HepG2 (cell line): ENCODE results near the gene LRRC8C. TPM values are rescaled to one million over a fixed set of nuclear protein-coding genes. Genes with fewer than 3 reads are reported as not detected.

ENCODE experiments used
- ATAC-seq: fragments of 200-7000 bp; cut with Tn5 transposase; 3 replicates; pipeline ENCODE4 v1.9.1; 2020; ENCODE audit warnings: mild to moderate bottlenecking, moderate library complexity
- BruUV-seq: library from RNA; stranded (reverse); fragments of 400-500 nt; replicated peaks from 2 replicates; lab custom pipeline; 2021; lab: Mats Ljungman, UMichigan
- CTCF ChIA-PET: fragments of 300-600 bp; formaldehyde crosslinking; extraction: SDS; loops from one replicate; lab custom pipeline; 2021; ENCODE audit warnings: low total read pairs, inconsistent platforms, low intra/inter-chr PET ratio; lab: Yijun Ruan, JAX
- POLR2A ChIA-PET: fragments of 350-600 bp; sonication (Branson Sonifier 250); formaldehyde crosslinking; loops from one replicate; lab custom pipeline; 2020; ENCODE audit warnings: antibody characterized with exemption, inconsistent platforms; lab: Yijun Ruan, JAX
- DNase-seq: peaks from one replicate; pipeline ENCODE4 v3.0.0-alpha.2; 2015; ENCODE audit warnings: low spot score
- FAIRE-seq: peaks from 3 replicates; lab custom pipeline; 2011; peaks lifted over from hg19 to GRCh38; lab: Jason Lieb, UNC
- H2AFZ ChIP-seq: one replicate; pipeline ENCODE4 v1.6.1; 2011; ENCODE audit warnings: low read length, inconsistent platforms
- H3K27ac ChIP-seq: fragments of 300-600 bp; 3 replicates; pipeline ENCODE4 v1.8.0; 2011; ENCODE audit warnings: mixed run types, mild to moderate bottlenecking, mixed read lengths, low read length, inconsistent platforms; ENCODE audit not compliant: insufficient read depth; ENCODE audit errors: extremely low read length
- H3K27me3 ChIP-seq, 2 experiments: fragments of 200-600 bp in 1 of 2; 2 replicates in 1 of 2; 3 replicates in 1 of 2; pipeline versions ENCODE4 v1.6.0 to v1.8.0; 2011; ENCODE audit warnings: low read length in 2 of 2, mild to moderate bottlenecking in 2 of 2, moderate library complexity in 2 of 2, inconsistent platforms in 1 of 2; ENCODE audit not compliant: insufficient read depth in 2 of 2, control insufficient read depth in 1 of 2
- H3K36me3 ChIP-seq, 2 experiments: fragments of 200-600 bp in 1 of 2; replicated peaks in 1 of 2; 2 replicates in 1 of 2; 3 replicates in 1 of 2; pipeline versions ENCODE4 v1.5.1 to v1.8.0; 2011; ENCODE audit warnings: low read length in 2 of 2, inconsistent platforms in 1 of 2; ENCODE audit not compliant: insufficient read depth in 2 of 2, control insufficient read depth in 1 of 2
- H3K4me1 ChIP-seq: 2 replicates; pipeline ENCODE4 v1.5.1; 2012; ENCODE audit warnings: low read length, inconsistent platforms; ENCODE audit not compliant: insufficient read depth
- H3K4me2 ChIP-seq: 2 replicates; pipeline ENCODE4 v1.6.0; 2011; ENCODE audit warnings: low read depth, low read length, inconsistent platforms
- H3K4me3 ChIP-seq, 3 experiments: fragments of 200-600 bp in 1 of 3; sonication (generic), shearing (Covaris generic) in 1 of 3; replicated peaks in 1 of 3; 2 replicates each; pipeline ENCODE4 v1.5.1; 2011 to 2016; ENCODE audit warnings: low read length in 3 of 3, inconsistent platforms in 2 of 3, low read depth in 2 of 3, mild to moderate bottlenecking in 2 of 3, control low read depth in 1 of 3, mixed read lengths in 1 of 3; ENCODE audit not compliant: insufficient read depth in 1 of 3
- H3K79me2 ChIP-seq: one replicate; pipeline ENCODE4 v1.6.1; 2011; ENCODE audit warnings: low read length, inconsistent platforms; ENCODE audit not compliant: insufficient read depth
- H3K9ac ChIP-seq: 2 replicates; pipeline ENCODE4 v1.6.0; 2011; ENCODE audit warnings: mild to moderate bottlenecking, low read depth, low read length, inconsistent platforms; ENCODE audit not compliant: insufficient read depth
- H3K9me3 ChIP-seq: 2 replicates; pipeline ENCODE4 v1.5.1; 2012; ENCODE audit warnings: mild to moderate bottlenecking, low read length
- H4K20me1 ChIP-seq: 2 replicates; pipeline ENCODE4 v1.6.0; 2011; ENCODE audit warnings: inconsistent platforms, mild to moderate bottlenecking, low read length, moderate library complexity; ENCODE audit not compliant: insufficient read depth
- HMG20A ChIP-seq: IDR thresholded peaks from 2 replicates; pipeline ENCODE4 v1.6.1; 2016; ENCODE audit warnings: borderline replicate concordance
- HOXA5 ChIP-seq: sonication (generic); formaldehyde crosslinking; IDR thresholded peaks from 2 replicates; pipeline ENCODE4 v1.4.0; 2020; ENCODE audit warnings: missing genetic modification reagents
- NRL ChIP-seq: sonication (generic); formaldehyde crosslinking; IDR thresholded peaks from 2 replicates; pipeline ENCODE4 v1.5.0; 2020; ENCODE audit warnings: missing genetic modification reagents, mild to moderate bottlenecking, moderate library complexity, borderline replicate concordance
- REL ChIP-seq: sonication (generic); formaldehyde crosslinking; conservative IDR thresholded peaks from 2 replicates; pipeline ENCODE4 v1.8.0; 2022; ENCODE audit warnings: mild to moderate bottlenecking, missing genetic modification reagents, moderate library complexity
- SOX6 ChIP-seq, 2 experiments: fragments of 450-650 bp in 1 of 2; sonication (generic) in 1 of 2; formaldehyde crosslinking in 1 of 2; IDR thresholded peaks; 2 replicates each; pipeline versions ENCODE4 v1.4.0 to v1.6.1; 2017 to 2020; ENCODE audit warnings: antibody characterized with exemption in 1 of 2, mild to moderate bottlenecking in 1 of 2, missing genetic modification reagents in 1 of 2
- STAG1 ChIP-seq: sonication (generic); formaldehyde crosslinking; IDR thresholded peaks from 2 replicates; pipeline ENCODE4 v1.4.0; 2020; ENCODE audit warnings: missing genetic modification reagents
- U2AF2 ChIP-seq: fragments of 200-400 bp; formaldehyde crosslinking; IDR thresholded peaks from 2 replicates; pipeline ENCODE4 v1.6.1; 2017; ENCODE audit warnings: low read depth, mild to moderate bottlenecking, low read length
- ZFP90 ChIP-seq: sonication (generic); formaldehyde crosslinking; IDR thresholded peaks from 2 replicates; pipeline ENCODE4 v1.8.0; 2022; ENCODE audit warnings: missing genetic modification reagents, mild to moderate bottlenecking, inconsistent platforms, borderline replicate concordance
- ZNF329 ChIP-seq: sonication (generic); formaldehyde crosslinking; IDR thresholded peaks from 2 replicates; pipeline ENCODE4 v1.9.0; 2021; ENCODE audit warnings: low read depth, mild to moderate bottlenecking, missing genetic modification reagents
- ZNF563 ChIP-seq: sonication (generic); formaldehyde crosslinking; IDR thresholded peaks from 2 replicates; pipeline ENCODE4 v1.8.0; 2022; ENCODE audit warnings: mild to moderate bottlenecking, moderate library complexity, missing genetic modification reagents
- WGBS: methylation state at CpG from one replicate; pipeline ENCODE4 v1.1.6; 2017; ENCODE audit warnings: low lambda C conversion rate; 5-methylcytosine and 5-hydroxymethylcytosine counted together
- in situ Hi-C: cut with HindIII; loops from 2 replicates; pipeline ENCODE4 v1.10.0; 2017; ENCODE audit warnings: low pct_unique_long_range_greater_than_20kb; ENCODE audit not compliant: extremely low pct_ligation_motif_present
- intact Hi-C: fragments of 100-400 bp; cut with micrococcal nuclease; formaldehyde crosslinking; loops from one replicate; pipeline ENCODE4 v1.10.0; 2022; ENCODE audit not compliant: unreplicated experiment
- polyA plus RNA-seq, 8 experiments: library from polyadenylated mRNA; depleted of rRNA in 3 of 8; stranded (reverse) in 7 of 8; unstranded in 1 of 8; fragments of >200 nt; fragmentation: Illumina TruSeq in 4 of 8; extraction: Trizol in 4 of 8; gene quantifications; 2 replicates each; pipeline versions ENCODE4 v1.2.1 to v1.2.3, GENCODE V29; 2011 to 2016; ENCODE audit warnings: low read depth in 4 of 8, missing spikeins in 1 of 8, mixed read lengths in 1 of 8; ENCODE audit not compliant: insufficient read depth in 1 of 8
- total RNA-seq, 5 experiments: library from RNA; depleted of rRNA; stranded (reverse); fragments of >200 nt; fragmentation: Illumina TruSeq; extraction: Trizol; gene quantifications; 2 replicates each; pipeline ENCODE4 v1.2.3, GENCODE V29; 2016; ENCODE audit warnings: low read depth in 1 of 5
- TF ChIP-seq, protein P1 (sequence below): sonication (generic); formaldehyde crosslinking; IDR thresholded peaks from 2 replicates; pipeline ENCODE4 v1.5.0; 2020; ENCODE audit warnings: mild to moderate bottlenecking, missing genetic modification reagents, moderate library complexity

The LRRC8C gene
- total and polyA plus RNA-seq, 2 of the 13 experiments (the other 11 are each of a cell fraction or from before 2014, with no cell fraction given), result 0.22 to 0.32 TPM

DNA sequence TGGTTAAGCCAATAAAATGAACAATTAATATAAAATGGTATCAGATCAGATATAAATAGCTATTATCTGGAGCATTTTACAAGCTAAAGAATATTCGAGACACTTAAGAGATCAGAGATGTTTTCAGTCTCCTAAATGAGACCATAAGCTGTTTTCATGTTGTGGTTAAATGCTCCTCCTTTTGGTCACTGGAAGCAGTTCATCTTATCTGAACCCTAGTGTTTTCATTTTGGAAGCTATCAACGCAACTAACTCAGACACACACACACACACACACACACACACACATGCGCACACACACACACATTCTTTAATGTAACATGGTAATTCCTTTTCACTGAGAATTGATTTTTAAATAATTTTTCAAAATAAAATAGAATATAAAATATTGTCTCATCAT lies 10.0 kb upstream of the LRRC8C start:
- H3K36me3 ChIP-seq, result no peaks in the 10 kb centered on the region
- no peak overlapping the region for H3K4me2 ChIP-seq
- H3K9ac ChIP-seq, result no peak overlapping the region
- DNase-seq (no peak), ATAC-seq (no peak), FAIRE-seq (no peak)
- no TSS peak for BruUV-seq
- no peaks in the 10 kb centered on the region for H3K9me3 ChIP-seq
- no peaks in the 10 kb centered on the region for H3K79me2 ChIP-seq
- H3K27me3 ChIP-seq, result no peaks in the 10 kb centered on the region
- 38% methylated on average over 3 of the region's 3 CpGs for WGBS
- H3K4me3 ChIP-seq, result no peak overlapping the region
- in situ Hi-C loops, result no loop called here
- H3K4me1 ChIP-seq, result peaks cover 8% of the 10 kb centered on the region; the same call in 1 of the 2 replicates
- H3K27ac ChIP-seq, result no peak overlapping the region
- POLR2A ChIA-PET, result no interaction called here
- intact Hi-C loops, result no loop called here
- CTCF ChIA-PET, result no interaction called here
- H4K20me1 ChIP-seq, result no peaks in the 10 kb centered on the region
- no peak overlapping the region for H2AFZ ChIP-seq
- TF ChIP-seq, protein P1, sequence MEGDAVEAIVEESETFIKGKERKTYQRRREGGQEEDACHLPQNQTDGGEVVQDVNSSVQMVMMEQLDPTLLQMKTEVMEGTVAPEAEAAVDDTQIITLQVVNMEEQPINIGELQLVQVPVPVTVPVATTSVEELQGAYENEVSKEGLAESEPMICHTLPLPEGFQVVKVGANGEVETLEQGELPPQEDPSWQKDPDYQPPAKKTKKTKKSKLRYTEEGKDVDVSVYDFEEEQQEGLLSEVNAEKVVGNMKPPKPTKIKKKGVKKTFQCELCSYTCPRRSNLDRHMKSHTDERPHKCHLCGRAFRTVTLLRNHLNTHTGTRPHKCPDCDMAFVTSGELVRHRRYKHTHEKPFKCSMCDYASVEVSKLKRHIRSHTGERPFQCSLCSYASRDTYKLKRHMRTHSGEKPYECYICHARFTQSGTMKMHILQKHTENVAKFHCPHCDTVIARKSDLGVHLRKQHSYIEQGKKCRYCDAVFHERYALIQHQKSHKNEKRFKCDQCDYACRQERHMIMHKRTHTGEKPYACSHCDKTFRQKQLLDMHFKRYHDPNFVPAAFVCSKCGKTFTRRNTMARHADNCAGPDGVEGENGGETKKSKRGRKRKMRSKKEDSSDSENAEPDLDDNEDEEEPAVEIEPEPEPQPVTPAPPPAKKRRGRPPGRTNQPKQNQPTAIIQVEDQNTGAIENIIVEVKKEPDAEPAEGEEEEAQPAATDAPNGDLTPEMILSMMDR (CRISPR knock-in tag), result peak; percentile 33; the same call in 1 of the 2 replicates
- TF ChIP-seq STAG1 (CRISPR knock-in tag) (peak; percentile 26; the same call in 1 of the 2 replicates), ZNF329 (CRISPR knock-in tag) (no peak)
- TF ChIP-seq, all 625 proteins: peak for 2

DNA sequence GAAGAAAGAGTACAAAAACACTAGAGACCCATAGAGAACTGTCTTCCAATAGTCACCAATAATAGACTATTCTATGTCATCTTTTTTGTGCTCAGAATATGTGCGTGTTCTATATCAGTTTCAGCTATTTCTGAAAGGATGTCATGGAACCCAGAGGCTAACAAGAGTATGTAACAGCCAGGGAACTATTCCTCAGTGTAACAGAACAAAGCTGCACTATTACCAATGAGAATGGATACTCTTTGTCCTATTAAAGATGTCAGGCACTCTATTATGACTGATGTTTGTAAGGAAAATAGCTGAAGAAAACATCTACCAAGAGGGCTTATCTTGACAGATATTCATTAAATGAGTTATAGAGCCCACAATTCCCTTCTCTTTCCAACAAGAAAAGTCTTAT lies 8.6 kb upstream of the LRRC8C start:
- ChIA-PET POLR2A (no interaction called here), CTCF (no interaction called here)
- no peaks in the 10 kb centered on the region for H4K20me1 ChIP-seq
- intact Hi-C loops (no loop called here), in situ Hi-C loops (no loop called here)
- H3K27ac ChIP-seq, result no peak overlapping the region
- FAIRE-seq, result no peak
- H3K36me3 ChIP-seq, result no peaks in the 10 kb centered on the region
- H3K4me2 ChIP-seq, result no peak overlapping the region
- WGBS, result 82% methylated on average over 1 of the region's 1 CpG
- no peak for DNase-seq
- no peak overlapping the region for H3K9ac ChIP-seq
- no peaks in the 10 kb centered on the region for H3K27me3 ChIP-seq
- no peaks in the 10 kb centered on the region for H3K9me3 ChIP-seq
- H3K4me3 ChIP-seq, result no peak overlapping the region
- ATAC-seq, result no peak
- H3K79me2 ChIP-seq, result no peaks in the 10 kb centered on the region
- no peak for TF ChIP-seq NRL (CRISPR knock-in tag)
- no peak for TF ChIP-seq HOXA5 (CRISPR knock-in tag)
- TF ChIP-seq HMG20A (CRISPR knock-in tag), result no peak
- TF ChIP-seq REL, result no peak
- no peak for TF ChIP-seq SOX6 (IDR thresholded peaks at IDR 0.05)
- TF ChIP-seq SOX6 (CRISPR knock-in tag; IDR thresholded peaks at IDR 0.05), result no peak
- TF ChIP-seq ZFP90 (CRISPR knock-in tag), result no peak
- no peak for TF ChIP-seq U2AF2
- TF ChIP-seq ZNF563 (CRISPR knock-in tag), result no peak
- BruUV-seq, result no TSS peak
- peaks cover 8% of the 10 kb centered on the region; the same call in 1 of the 2 replicates for H3K4me1 ChIP-seq
- no peak overlapping the region for H2AFZ ChIP-seq
